GM12878 (cell line): Measurements from ENCODE around the gene CNTN4. TPM values are rescaled to one million over a fixed set of nuclear protein-coding genes. Genes with fewer than 3 reads are reported as not detected.

Experiments used
- ATAC-seq: fragments of 200-7000 bp; cut with Tn5 transposase; 3 replicates; pipeline ENCODE4 v1.9.1; 2020; ENCODE audit warnings: mild to moderate bottlenecking, moderate library complexity
- BruUV-seq: library from RNA; stranded (reverse); fragments of 400-500 nt; replicated peaks from 2 replicates; lab custom pipeline; 2021; lab: Mats Ljungman, UMichigan
- CTCF ChIA-PET: fragments of 300-600 bp; sonication (Branson Sonifier 250); formaldehyde crosslinking; extraction: SDS; loops from one replicate; lab custom pipeline; 2021; ENCODE audit warnings: inconsistent platforms; lab: Yijun Ruan, JAX
- POLR2A ChIA-PET: fragments of 350-600 bp; formaldehyde crosslinking; extraction: SDS; loops from one replicate; lab custom pipeline; 2021; ENCODE audit warnings: inconsistent platforms; lab: Charles Lee
- RAD21 ChIA-PET: fragments of 300-600 bp; sonication (Branson Sonifier 250); formaldehyde crosslinking; loops from one replicate; lab custom pipeline; 2023; ENCODE audit warnings: antibody characterized with exemption; ENCODE audit not compliant: unreplicated experiment; lab: Charles Lee
- SMC1A ChIA-PET: fragments of 300-600 bp; sonication (Branson Sonifier 250); formaldehyde crosslinking; loops from one replicate; lab custom pipeline; 2023; ENCODE audit not compliant: unreplicated experiment, uncharacterized antibody; lab: Charles Lee
- DNase-seq: peaks from one replicate; pipeline ENCODE4 v3.0.0-alpha.2; 2011; ENCODE audit warnings: low read depth, low spot score
- FAIRE-seq: peaks from 3 replicates; lab custom pipeline; 2011; peaks lifted over from hg19 to GRCh38; lab: Jason Lieb, UNC
- H2AFZ ChIP-seq: 2 replicates; pipeline ENCODE4 v1.6.0; 2011; ENCODE audit warnings: low read depth, low read length, control low read depth; ENCODE audit not compliant: control insufficient read depth
- H3K27ac ChIP-seq: 2 replicates; pipeline ENCODE4 v1.5.1; 2011; ENCODE audit warnings: control low read depth; ENCODE audit not compliant: control insufficient read depth, insufficient read depth
- H3K27me3 ChIP-seq, 2 experiments: replicated peaks in 1 of 2; 2 replicates each; pipeline versions ENCODE4 v1.6.0 to v1.6.1; 2011; ENCODE audit warnings: low read length in 1 of 2; ENCODE audit not compliant: control insufficient read depth in 2 of 2, insufficient read depth in 2 of 2
- H3K36me3 ChIP-seq, 2 experiments: 2 replicates each; pipeline ENCODE4 v1.5.1; 2011; ENCODE audit warnings: low read length in 1 of 2; ENCODE audit not compliant: control insufficient read depth in 2 of 2, insufficient read depth in 2 of 2
- H3K4me1 ChIP-seq: 2 replicates; pipeline ENCODE4 v1.6.1; 2011; ENCODE audit warnings: mild to moderate bottlenecking, low read length, moderate library complexity, mixed read lengths; ENCODE audit not compliant: control insufficient read depth, insufficient read depth
- H3K4me2 ChIP-seq: 2 replicates; pipeline ENCODE4 v1.6.0; 2011; ENCODE audit warnings: control low read depth; ENCODE audit not compliant: control insufficient read depth, insufficient read depth
- H3K4me3 ChIP-seq: fragments of 200-600 bp; sonication (generic); 2 replicates; pipeline ENCODE4 v1.5.1; 2016
- H3K79me2 ChIP-seq: 2 replicates; pipeline ENCODE4 v1.6.0; 2011; ENCODE audit warnings: low read length; ENCODE audit not compliant: control insufficient read depth, insufficient read depth
- H3K9ac ChIP-seq: 2 replicates; pipeline ENCODE4 v1.8.0; 2011; ENCODE audit warnings: low read length, control low read depth, mixed read lengths; ENCODE audit not compliant: control insufficient read depth, insufficient read depth
- H3K9me3 ChIP-seq: replicated peaks from 3 replicates; pipeline ENCODE4 v1.5.1; 2011; ENCODE audit warnings: mild to moderate bottlenecking, low read length; ENCODE audit not compliant: control insufficient read depth, insufficient read depth
- H4K20me1 ChIP-seq: 2 replicates; pipeline ENCODE4 v1.6.0; 2011; ENCODE audit not compliant: control insufficient read depth, insufficient read depth
- CREB1 ChIP-seq: IDR thresholded peaks from 2 replicates; pipeline ENCODE4 v1.6.1; 2012; ENCODE audit warnings: low read depth, mild to moderate bottlenecking, inconsistent platforms
- EGR1 ChIP-seq, 2 experiments: IDR thresholded peaks; 1 replicate in 1 of 2; 2 replicates in 1 of 2; pipeline ENCODE4 v1.6.1; 2011 to 2012; ENCODE audit warnings: low read depth in 2 of 2, low read length in 2 of 2, borderline replicate concordance in 1 of 2, mild to moderate bottlenecking in 1 of 2, moderate library complexity in 1 of 2
- POLR2A ChIP-seq: IDR thresholded peaks from 2 replicates; pipeline ENCODE4 v1.6.1; 2011; ENCODE audit warnings: low read depth, mild to moderate bottlenecking, low read length
- SMARCA5 ChIP-seq: fragments of 450-650 bp; IDR thresholded peaks from 2 replicates; pipeline ENCODE4 v1.6.1; 2017; ENCODE audit warnings: mild to moderate bottlenecking
- TAF1 ChIP-seq: IDR thresholded peaks from 2 replicates; pipeline ENCODE4 v1.6.1; 2011; ENCODE audit warnings: mild to moderate bottlenecking, low read depth, low read length, borderline replicate concordance
- TCF7 ChIP-seq: IDR thresholded peaks from 2 replicates; pipeline ENCODE4 v1.6.1; 2014; ENCODE audit warnings: antibody characterized with exemption, borderline replicate concordance
- YY1 ChIP-seq: IDR thresholded peaks from 2 replicates; pipeline ENCODE4 v1.6.1; 2011; ENCODE audit warnings: low read depth, mild to moderate bottlenecking, low read length
- ZBTB4 ChIP-seq: fragments of 450-650 bp; formaldehyde crosslinking; IDR thresholded peaks from 2 replicates; pipeline ENCODE4 v1.4.0; 2022; ENCODE audit warnings: mild to moderate bottlenecking, moderate library complexity
- ZZZ3 ChIP-seq: IDR thresholded peaks from 2 replicates; pipeline ENCODE4 v1.6.1; 2011; ENCODE audit warnings: low read depth; ENCODE audit not compliant: control insufficient read depth, insufficient read length
- WGBS: methylation state at CpG from one replicate; pipeline ENCODE4 v1.1.6; 2016; ENCODE audit warnings: low lambda C conversion rate; ENCODE audit not compliant: insufficient replicate concordance, insufficient coverage; ENCODE audit errors: missing lambda C conversion rate; 5-methylcytosine and 5-hydroxymethylcytosine counted together
- in situ Hi-C: fragments of 300-500 bp; cut with MboI; formaldehyde crosslinking; loops from 9 replicates; pipeline ENCODE4 v1.14.3; 2018; ENCODE audit warnings: mixed read lengths
- intact Hi-C: fragments of 100-400 bp; cut with micrococcal nuclease; formaldehyde crosslinking; loops from one replicate; pipeline ENCODE4 v1.14.2; 2022; ENCODE audit not compliant: unreplicated experiment
- polyA plus RNA-seq, 11 experiments: library from polyadenylated mRNA; depleted of rRNA in 4 of 11; unstranded in 6 of 11; stranded (reverse) in 5 of 11; fragments of >200 nt; fragmentation: Nextera tagmentation in 4 of 11; fragmentation: Illumina TruSeq in 1 of 11; extraction: Ambion mirVana in 4 of 11; extraction: Trizol in 1 of 11; gene quantifications; 1 replicate in 1 of 11; 2 replicates in 10 of 11; pipeline versions ENCODE4 v1.2.1 to v1.2.3, GENCODE V29; 2011 to 2016; ENCODE audit warnings: inconsistent platforms in 2 of 11, missing spikeins in 2 of 11, low read depth in 1 of 11
- total RNA-seq, 4 experiments: library from RNA; depleted of rRNA in 3 of 4; stranded (reverse); fragments of >200 nt in 3 of 4; fragmentation: Illumina TruSeq in 1 of 4; extraction: Trizol in 1 of 4; gene quantifications; 2 replicates each; pipeline versions ENCODE4 v1.2.1 to v1.2.3, GENCODE V29; 2013 to 2021

The CNTN4 gene
- total and polyA plus RNA-seq, 10 of the 15 experiments (the other 5 are each of a cell fraction or from before 2014, with no cell fraction given) = 0.05 to 0.43 (median 0.15) TPM; not detected in 1

GRCh38 chr3:2706836-2707210, 608.2 kb downstream of the CNTN4 start:
- TF ChIP-seq SMARCA5 (no peak), POLR2A (no peak), ZBTB4 (CRISPR knock-in tag) (no peak), EGR1 (IDR thresholded peaks at IDR 0.05; ENCODE audit: borderline replicate concordance in 1 of 2, low read depth in 2 of 2, low read length in 2 of 2) (no peak), YY1 (no peak), CREB1 (no peak), TCF7 (no peak), ZZZ3 (no peak), TAF1 (no peak)
- WGBS = 100% methylated on average over 2 of the region's 3 CpGs
- no peaks in the 10 kb centered on the region for H3K4me1 ChIP-seq
- H3K4me3 ChIP-seq = no peak overlapping the region
- FAIRE-seq (no peak), DNase-seq (no peak), ATAC-seq (no peak)
- no peaks in the 10 kb centered on the region for H3K79me2 ChIP-seq
- no peaks in the 10 kb centered on the region for H4K20me1 ChIP-seq
- no TSS peak for BruUV-seq
- H3K27ac ChIP-seq = no peak overlapping the region
- no peaks in the 10 kb centered on the region for H3K27me3 ChIP-seq
- intact Hi-C loops (no loop called here), in situ Hi-C loops (no loop called here)
- H3K4me2 ChIP-seq = no peak overlapping the region
- no peak overlapping the region for H2AFZ ChIP-seq
- H3K9ac ChIP-seq = no peak overlapping the region
- H3K36me3 ChIP-seq = no peaks in the 10 kb centered on the region
- CTCF ChIA-PET = no interaction called here
- H3K9me3 ChIP-seq = no peaks in the 10 kb centered on the region
- RAD21 ChIA-PET = no interaction called here
- POLR2A ChIA-PET = no interaction called here
- SMC1A ChIA-PET = no interaction called here
